ENCODE data around the gene CRYBA4. TPM values are rescaled to one million over a fixed set of nuclear protein-coding genes. Genes with fewer than 3 reads are reported as not detected.

CRYBA4 gene
- total RNA-seq, 4 donors from 2014 or later: not detected

DNA sequence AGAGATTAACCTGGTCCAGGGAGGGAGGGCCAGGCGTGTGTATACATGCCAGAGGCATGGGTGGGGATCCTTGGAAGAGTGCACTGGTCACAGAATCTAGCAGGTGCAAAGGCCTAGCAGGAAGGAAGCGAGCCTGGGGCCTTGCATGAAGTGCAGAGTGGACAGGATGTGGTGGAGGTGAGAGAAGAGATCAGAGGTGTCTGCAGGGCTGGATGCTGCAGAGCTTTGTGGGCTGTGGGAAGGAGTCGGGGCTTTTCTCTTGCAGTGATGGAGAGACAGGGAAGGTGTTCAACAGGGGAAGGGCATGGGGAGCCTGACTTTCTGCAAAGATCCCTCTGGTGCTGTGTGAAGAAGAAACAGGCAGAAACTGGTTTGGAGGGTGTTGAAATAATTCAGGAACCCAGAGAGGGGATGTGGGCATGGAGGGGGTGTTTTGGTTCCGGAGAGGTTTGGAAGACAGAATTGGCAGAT is 29.3 kb upstream of the CRYBA4 start:
- intact Hi-C loops (cut with DNase I): no loop called here
- Histone ChIP-seq H3K4me1 (peaks cover 12 to 21% (median 18%) of the 10 kb centered on the region in 4 donors), H3K36me3 (no peaks in the 10 kb centered on the region), H3K4me3 (no peak overlapping the region), H3K27me3 (peaks cover 0 to 20% (median 0%) of the 10 kb centered on the region in 4 donors), H3K27ac (replicated peaks in 1 of 4) (no peak overlapping the region), H3K9me3 (no peaks in the 10 kb centered on the region)
- TF ChIP-seq POLR2A (IDR thresholded peaks at IDR 0.05; ENCODE audit: low read depth) (no peak), EP300 (IDR thresholded peaks at IDR 0.05) (no peak), POLR2AphosphoS5 (IDR thresholded peaks at IDR 0.05) (no peak)
- TF ChIP-seq, protein P1, sequence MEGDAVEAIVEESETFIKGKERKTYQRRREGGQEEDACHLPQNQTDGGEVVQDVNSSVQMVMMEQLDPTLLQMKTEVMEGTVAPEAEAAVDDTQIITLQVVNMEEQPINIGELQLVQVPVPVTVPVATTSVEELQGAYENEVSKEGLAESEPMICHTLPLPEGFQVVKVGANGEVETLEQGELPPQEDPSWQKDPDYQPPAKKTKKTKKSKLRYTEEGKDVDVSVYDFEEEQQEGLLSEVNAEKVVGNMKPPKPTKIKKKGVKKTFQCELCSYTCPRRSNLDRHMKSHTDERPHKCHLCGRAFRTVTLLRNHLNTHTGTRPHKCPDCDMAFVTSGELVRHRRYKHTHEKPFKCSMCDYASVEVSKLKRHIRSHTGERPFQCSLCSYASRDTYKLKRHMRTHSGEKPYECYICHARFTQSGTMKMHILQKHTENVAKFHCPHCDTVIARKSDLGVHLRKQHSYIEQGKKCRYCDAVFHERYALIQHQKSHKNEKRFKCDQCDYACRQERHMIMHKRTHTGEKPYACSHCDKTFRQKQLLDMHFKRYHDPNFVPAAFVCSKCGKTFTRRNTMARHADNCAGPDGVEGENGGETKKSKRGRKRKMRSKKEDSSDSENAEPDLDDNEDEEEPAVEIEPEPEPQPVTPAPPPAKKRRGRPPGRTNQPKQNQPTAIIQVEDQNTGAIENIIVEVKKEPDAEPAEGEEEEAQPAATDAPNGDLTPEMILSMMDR (IDR thresholded peaks at IDR 0.05): no peak
- 78% methylated on average over 4 of the region's 4 CpGs for WGBS
- no peak for DNase-seq (ENCODE audit: extremely low spot score)

DNA sequence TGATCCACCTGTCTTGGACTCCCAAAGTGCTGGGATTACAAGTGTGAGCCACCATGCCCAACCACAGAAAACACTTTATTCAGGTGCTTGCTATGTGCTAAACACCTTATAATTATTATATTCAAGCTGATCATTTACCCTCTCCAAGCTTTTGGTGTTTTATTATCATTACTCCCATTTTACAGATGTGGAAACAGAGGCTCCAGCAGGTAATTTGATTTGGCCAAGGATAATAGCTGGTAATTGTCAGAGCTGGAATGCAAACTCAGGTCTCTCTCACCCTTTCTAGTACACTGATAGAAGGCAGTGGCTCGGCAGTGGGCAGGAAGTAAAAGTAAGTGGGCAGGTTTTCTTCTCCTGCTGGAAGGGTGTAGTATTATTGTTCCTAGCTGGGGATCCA is 28.0 kb upstream of the CRYBA4 start:
- no peak overlapping the region for H3K27ac ChIP-seq (replicated peaks in 1 of 4)
- 57% methylated on average over 1 of the region's 1 CpG for WGBS
- TF ChIP-seq POLR2AphosphoS5 (IDR thresholded peaks at IDR 0.05) (no peak), EP300 (IDR thresholded peaks at IDR 0.05) (no peak), POLR2A (IDR thresholded peaks at IDR 0.05; ENCODE audit: low read depth) (no peak)
- TF ChIP-seq, protein P1 (IDR thresholded peaks at IDR 0.05): no peak
- H3K4me1 ChIP-seq: peaks cover 8 to 21% (median 17%) of the 10 kb centered on the region in 4 donors
- no peak for DNase-seq (ENCODE audit: extremely low spot score)
- H3K9me3 ChIP-seq: no peaks in the 10 kb centered on the region
- H3K27me3 ChIP-seq: peaks cover 0 to 29% (median 0%) of the 10 kb centered on the region in 4 donors
- H3K4me3 ChIP-seq: no peak overlapping the region
- intact Hi-C loops (cut with DNase I): no loop called here
- H3K36me3 ChIP-seq: no peaks in the 10 kb centered on the region

DNA sequence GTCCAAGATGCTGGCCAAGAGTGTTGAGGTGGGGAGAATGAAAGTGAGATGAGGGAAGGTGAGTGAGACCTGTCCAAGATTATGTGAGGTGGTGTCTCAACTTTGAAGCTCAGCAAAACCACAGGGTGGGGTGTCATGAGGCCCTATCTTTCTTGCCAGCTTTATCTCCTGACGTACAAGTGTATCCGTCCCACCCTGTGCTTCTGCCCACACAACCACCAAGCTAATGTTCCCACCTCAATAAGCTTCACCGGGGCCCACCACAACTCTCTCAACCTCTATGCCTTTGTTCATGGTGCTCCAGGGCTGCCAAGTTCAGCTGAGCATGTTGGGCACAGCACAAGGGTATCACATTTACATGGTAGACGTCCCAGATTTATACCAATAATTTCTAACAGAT is 24.7 kb upstream of the CRYBA4 start:
- no peak for DNase-seq (ENCODE audit: extremely low spot score)
- peaks cover 0 to 42% (median 0%) of the 10 kb centered on the region in 4 donors for H3K27me3 ChIP-seq
- intact Hi-C loops (cut with DNase I): no loop called here
- no peaks in the 10 kb centered on the region for H3K36me3 ChIP-seq
- H3K4me3 ChIP-seq: no peak overlapping the region
- H3K9me3 ChIP-seq: no peaks in the 10 kb centered on the region
- H3K27ac ChIP-seq (replicated peaks in 1 of 4): no peak overlapping the region
- TF ChIP-seq POLR2A (IDR thresholded peaks at IDR 0.05; ENCODE audit: low read depth) (no peak), EP300 (IDR thresholded peaks at IDR 0.05) (no peak), POLR2AphosphoS5 (IDR thresholded peaks at IDR 0.05) (no peak)
- TF ChIP-seq, protein P1 (IDR thresholded peaks at IDR 0.05): no peak
- WGBS: 80% methylated on average over 4 of the region's 4 CpGs
- peaks cover 0 to 5% (median 0%) of the 10 kb centered on the region in 4 donors for H3K4me1 ChIP-seq

DNA sequence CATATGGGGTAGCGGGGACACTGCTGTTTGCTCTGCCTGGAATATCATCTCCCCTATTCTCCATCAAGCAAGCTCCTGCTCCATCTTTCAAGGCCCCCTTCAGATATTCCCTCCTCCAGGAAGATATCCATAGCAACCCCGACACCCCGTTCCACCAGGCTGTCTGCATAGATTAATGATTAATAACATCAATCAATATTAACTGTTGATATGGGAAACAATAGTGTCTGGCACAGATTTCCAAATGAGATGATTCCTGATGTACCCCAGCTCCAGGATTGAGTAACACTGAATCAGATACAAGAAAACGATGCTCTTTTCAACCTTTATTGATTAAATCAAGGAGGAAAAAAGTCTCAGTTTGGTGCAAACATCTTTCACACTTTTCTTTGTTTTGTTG is 24.3 kb upstream of the CRYBA4 start:
- H3K27me3 ChIP-seq: peaks cover 0 to 42% (median 0%) of the 10 kb centered on the region in 4 donors
- no peak for DNase-seq (ENCODE audit: extremely low spot score)
- H3K27ac ChIP-seq (replicated peaks in 1 of 4): no peak overlapping the region
- 96% methylated on average over 4 of the region's 4 CpGs for WGBS
- H3K4me3 ChIP-seq: no peak overlapping the region
- intact Hi-C loops (cut with DNase I): no loop called here
- TF ChIP-seq EP300 (IDR thresholded peaks at IDR 0.05): no peak
- no peak for TF ChIP-seq POLR2A (IDR thresholded peaks at IDR 0.05; ENCODE audit: low read depth)
- H3K9me3 ChIP-seq: no peaks in the 10 kb centered on the region
- peaks cover 0 to under 1% (median 0%) of the 10 kb centered on the region in 4 donors for H3K4me1 ChIP-seq
- H3K36me3 ChIP-seq: no peaks in the 10 kb centered on the region

DNA sequence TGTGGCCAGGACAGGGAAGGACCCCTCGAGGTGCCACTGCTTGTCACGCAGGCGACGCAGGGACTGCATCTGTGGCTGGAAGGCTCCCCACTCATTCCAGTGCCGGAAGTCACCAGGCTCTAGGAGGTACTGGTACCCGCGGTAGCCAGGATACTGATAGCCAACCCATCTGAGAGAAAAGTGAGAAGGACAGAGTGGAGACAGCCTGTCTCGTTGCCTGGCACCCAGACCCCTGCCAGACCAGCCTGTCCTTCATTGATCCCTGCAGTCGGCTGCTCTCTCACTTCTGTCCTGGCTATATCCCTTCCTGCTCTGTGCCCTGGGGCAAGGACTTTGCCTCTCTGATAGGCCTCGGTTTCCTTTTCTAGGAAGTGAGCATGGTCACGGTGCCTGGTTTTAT is 22.3 kb upstream of the CRYBA4 start:
- Histone ChIP-seq H3K9me3 (no peaks in the 10 kb centered on the region), H3K4me3 (no peak overlapping the region), H3K4me1 (no peaks in the 10 kb centered on the region), H3K36me3 (no peaks in the 10 kb centered on the region), H3K27me3 (peaks cover 0 to 42% (median 0%) of the 10 kb centered on the region in 4 donors), H3K27ac (replicated peaks in 1 of 4) (no peak overlapping the region)
- 86% methylated on average over 8 of the region's 11 CpGs for WGBS
- no peak for DNase-seq (ENCODE audit: extremely low spot score)
- TF ChIP-seq POLR2AphosphoS5 (IDR thresholded peaks at IDR 0.05): no peak
- no peak for TF ChIP-seq EP300 (IDR thresholded peaks at IDR 0.05)
- TF ChIP-seq POLR2A (IDR thresholded peaks at IDR 0.05; ENCODE audit: low read depth): no peak
- TF ChIP-seq, protein P1 (IDR thresholded peaks at IDR 0.05): no peak
- intact Hi-C loops (cut with DNase I): no loop called here
